ENCODE results near the gene TMEM106A. TPM values are rescaled to one million over a fixed set of nuclear protein-coding genes. Genes with fewer than 3 reads are reported as not detected.

The TMEM106A gene
- total and polyA plus RNA-seq, 9 of the 15 experiments (the other 6 are each of a cell fraction or from before 2014, with no cell fraction given) = 0.03 to 0.29 (median 0.15) TPM

GRCh38 chr17:43171586-43172487 is 39.8 kb upstream of the TMEM106A start (continued):
- TF ChIP-seq ZKSCAN8 (CRISPR knock-in tag; IDR thresholded peaks at IDR 0.05) (peak; percentile 59; the same call in 1 of the 2 replicates), PBX2 (CRISPR knock-in tag; IDR thresholded peaks at IDR 0.05; ENCODE audit: low read depth) (no peak), PBX2 (tag; conservative IDR thresholded peaks at IDR 0.05; ENCODE audit: low read depth) (peak; percentile 94), TFAP4 (CRISPR knock-in tag; IDR thresholded peaks at IDR 0.05; ENCODE audit: borderline replicate concordance) (peak; percentile 30; the same call in 1 of the 2 replicates), RBM14 (IDR thresholded peaks at IDR 0.05; ENCODE audit: borderline replicate concordance, insufficient read depth, low read depth, low read length) (no peak), HINFP (tag; conservative IDR thresholded peaks at IDR 0.05; ENCODE audit: low read depth) (no peak), E2F1 (CRISPR knock-in tag; IDR thresholded peaks at IDR 0.05) (no peak), ZNF224 (CRISPR knock-in tag; IDR thresholded peaks at IDR 0.05) (no peak), ZBTB34 (CRISPR knock-in tag; IDR thresholded peaks at IDR 0.05) (peak; percentile 59; the same call in 1 of the 2 replicates), GTF2E2 (tag; IDR thresholded peaks at IDR 0.05) (no peak), CEBPG (CRISPR knock-in tag; IDR thresholded peaks at IDR 0.05) (no peak), CEBPG (tag; conservative IDR thresholded peaks at IDR 0.05 in 1 of 2, IDR thresholded peaks at IDR 0.05 in 1 of 2) (peak in 1 of 2 experiments; percentile 45; a peak in 1 of 4 replicates), ZC3H8 (IDR thresholded peaks at IDR 0.05) (no peak), TEAD4 (IDR thresholded peaks at IDR 0.05; ENCODE audit: low read length) (0 out of 2 replicates have a peak, but pooled peaks have one; percentile 22), TEAD4 (CRISPR knock-in tag; IDR thresholded peaks at IDR 0.05; ENCODE audit: borderline replicate concordance) (no peak), GTF2B (IDR thresholded peaks at IDR 0.05; ENCODE audit: extremely low read depth, insufficient read length) (no peak)

Data from K562 (cell line).